HL-60 (cell line): ENCODE results near the gene ZNF346.

Experiments
- DNase-seq, 2 experiments: peaks; one replicate each; pipeline ENCODE4 v3.0.0-alpha.2; 2010 to 2020; ENCODE audit warnings: low read depth in 1 of 2, low spot score in 1 of 2
- H3K27ac ChIP-seq: fragments of 250-450 bp; sonication (Bioruptor Pico); replicated peaks from 2 replicates; pipeline ENCODE4 v1.5.1; 2020; ENCODE audit warnings: mild to moderate bottlenecking, moderate library complexity
- H3K27me3 ChIP-seq: fragments of 250-450 bp; sonication (Bioruptor Pico); 2 replicates; pipeline ENCODE4 v1.5.1; 2021; ENCODE audit warnings: mild to moderate bottlenecking, moderate library complexity; ENCODE audit not compliant: insufficient read depth, poor library complexity, severe bottlenecking
- H3K4me3 ChIP-seq: replicated peaks from 2 replicates; pipeline ENCODE4 v1.5.1; 2011; ENCODE audit warnings: mild to moderate bottlenecking, control low read depth, low read length; ENCODE audit not compliant: insufficient read depth
- CTCF ChIP-seq: IDR thresholded peaks from one replicate; pipeline ENCODE4 v1.5.1; 2011; ENCODE audit warnings: low read length, control low read depth, inconsistent platforms; ENCODE audit not compliant: insufficient read depth
- GABPA ChIP-seq: IDR thresholded peaks from 2 replicates; pipeline ENCODE4 v1.6.1; 2012; ENCODE audit warnings: low read depth
- POLR2AphosphoS5 ChIP-seq: IDR thresholded peaks from 2 replicates; pipeline ENCODE4 v1.6.1; 2012; ENCODE audit warnings: low read depth
- REST ChIP-seq: IDR thresholded peaks from 2 replicates; pipeline ENCODE4 v1.6.1; 2012; ENCODE audit warnings: low read depth; ENCODE audit not compliant: insufficient replicate concordance
- SPI1 ChIP-seq: IDR thresholded peaks from 2 replicates; pipeline ENCODE4 v1.6.1; 2012; ENCODE audit warnings: low read depth, mild to moderate bottlenecking, borderline replicate concordance

ZNF346 gene

GRCh38 chr5:177008716-177009115, 13.8 kb upstream of the ZNF346 start:
- no peaks in the 10 kb centered on the region for H3K27me3 ChIP-seq
- TF ChIP-seq POLR2AphosphoS5 (no peak), GABPA (no peak), SPI1 (no peak), CTCF (no peak), REST (no peak)

GRCh38 chr5:177010153-177010552, 12.3 kb upstream of the ZNF346 start:
- H3K4me3 ChIP-seq = no peak overlapping the region
- no peak overlapping the region for H3K27ac ChIP-seq
- TF ChIP-seq CTCF (no peak), POLR2AphosphoS5 (no peak), REST (no peak), GABPA (no peak), SPI1 (no peak)
- no peak for DNase-seq
- no peaks in the 10 kb centered on the region for H3K27me3 ChIP-seq

More at GRCh38 chr5:177008716-177009115, 13.8 kb upstream of the ZNF346 start:
- H3K4me3 ChIP-seq = no peak overlapping the region
- H3K27ac ChIP-seq = no peak overlapping the region
- no peak for DNase-seq

- no peak for DNase-seq
- no peak overlapping the region for H3K4me3 ChIP-seq
- no peaks in the 10 kb centered on the region for H3K27me3 ChIP-seq
- TF ChIP-seq SPI1 = no peak
- TF ChIP-seq POLR2AphosphoS5 = no peak
- no peak for TF ChIP-seq CTCF
- no peak for TF ChIP-seq GABPA
- TF ChIP-seq REST = no peak
- no peak overlapping the region for H3K27ac ChIP-seq
Measured at GRCh38 chr5:177015156-177015555, 7.3 kb upstream of the ZNF346 start.
